NCI-H1092 treated with DMSO at 0.1 percent for 48 hours (cell line): ENCODE data around the gene KIR3DL3.
"Not testable (repeated sequence)": the region's sequence is repeated elsewhere in the genome, so short reads cannot be mapped to it uniquely, and the experiment has no call there.

Experiments used
- DNase-seq: peaks from one replicate; lab custom pipeline; 2025; lab: John Stamatoyannopoulos, UW

Gene KIR3DL3

DNA sequence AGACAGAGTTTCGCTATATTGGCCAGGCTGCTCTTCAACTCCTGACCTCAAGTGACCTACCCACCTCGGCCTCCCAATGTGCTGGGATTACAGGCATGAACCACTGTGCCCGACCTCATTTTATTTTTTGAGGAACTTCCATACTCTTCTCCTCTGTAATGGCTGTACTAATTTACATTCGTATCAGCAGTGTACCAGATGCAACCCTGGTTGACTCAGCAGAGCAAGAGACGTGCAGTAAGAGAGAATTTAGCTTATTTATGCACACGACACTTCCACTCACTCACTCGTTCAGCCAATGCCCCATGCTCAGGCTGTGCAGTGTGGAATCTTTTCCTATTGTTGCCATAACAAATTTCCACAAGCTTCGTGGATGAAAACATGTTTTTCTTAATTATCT is 6.9 kb downstream of the KIR3DL3 start:
- DNase-seq, result no peak

DNA sequence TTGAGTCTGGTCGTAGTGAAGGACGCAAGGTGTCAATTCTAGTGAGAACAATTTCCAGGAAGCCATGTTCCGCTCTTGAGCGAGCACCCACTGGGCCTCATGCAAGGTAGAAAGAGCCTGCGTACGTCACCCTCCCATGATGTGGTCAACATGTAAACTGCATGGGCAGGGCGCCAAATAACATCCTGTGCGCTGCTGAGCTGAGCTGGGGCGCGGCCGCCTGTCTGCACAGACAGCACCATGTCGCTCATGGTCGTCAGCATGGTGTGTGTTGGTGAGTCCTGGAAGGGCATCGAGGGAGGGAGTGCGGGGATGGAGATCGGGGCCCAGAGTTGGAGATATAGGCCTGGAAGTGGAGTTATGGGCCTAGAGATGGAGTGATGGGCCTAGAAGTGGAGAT is 14.1 kb downstream of the KIR3DL3 start, which contains the start of gene KIR2DL3:
Gene KIR2DL3, plus strand, starts transcription at position 208 of the 400 bp plus-strand sequence. Its CDS starts 33 bp downstream, at position 241.
- not testable (repeated sequence) for DNase-seq

DNA sequence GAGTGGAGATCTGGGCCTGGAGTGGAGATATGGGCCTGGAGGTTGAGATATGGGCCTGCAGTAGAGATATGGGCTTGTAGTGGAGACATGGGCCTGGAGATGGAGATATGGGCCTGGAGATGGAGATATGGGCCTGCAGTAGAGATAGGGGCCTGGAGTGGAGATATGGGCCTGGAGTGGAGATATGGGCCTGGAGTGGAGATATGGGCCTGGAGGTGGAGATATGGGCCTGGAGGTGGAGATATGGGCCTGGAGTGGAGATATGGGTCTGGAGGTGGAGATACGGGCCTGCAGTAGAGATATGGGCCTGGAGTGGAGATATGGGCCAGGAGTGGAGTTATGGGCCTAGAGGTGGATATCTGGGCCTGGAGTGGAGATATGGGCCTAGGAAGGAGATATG is 14.5 kb downstream of the KIR3DL3 start:
- DNase-seq, result no peak

DNA sequence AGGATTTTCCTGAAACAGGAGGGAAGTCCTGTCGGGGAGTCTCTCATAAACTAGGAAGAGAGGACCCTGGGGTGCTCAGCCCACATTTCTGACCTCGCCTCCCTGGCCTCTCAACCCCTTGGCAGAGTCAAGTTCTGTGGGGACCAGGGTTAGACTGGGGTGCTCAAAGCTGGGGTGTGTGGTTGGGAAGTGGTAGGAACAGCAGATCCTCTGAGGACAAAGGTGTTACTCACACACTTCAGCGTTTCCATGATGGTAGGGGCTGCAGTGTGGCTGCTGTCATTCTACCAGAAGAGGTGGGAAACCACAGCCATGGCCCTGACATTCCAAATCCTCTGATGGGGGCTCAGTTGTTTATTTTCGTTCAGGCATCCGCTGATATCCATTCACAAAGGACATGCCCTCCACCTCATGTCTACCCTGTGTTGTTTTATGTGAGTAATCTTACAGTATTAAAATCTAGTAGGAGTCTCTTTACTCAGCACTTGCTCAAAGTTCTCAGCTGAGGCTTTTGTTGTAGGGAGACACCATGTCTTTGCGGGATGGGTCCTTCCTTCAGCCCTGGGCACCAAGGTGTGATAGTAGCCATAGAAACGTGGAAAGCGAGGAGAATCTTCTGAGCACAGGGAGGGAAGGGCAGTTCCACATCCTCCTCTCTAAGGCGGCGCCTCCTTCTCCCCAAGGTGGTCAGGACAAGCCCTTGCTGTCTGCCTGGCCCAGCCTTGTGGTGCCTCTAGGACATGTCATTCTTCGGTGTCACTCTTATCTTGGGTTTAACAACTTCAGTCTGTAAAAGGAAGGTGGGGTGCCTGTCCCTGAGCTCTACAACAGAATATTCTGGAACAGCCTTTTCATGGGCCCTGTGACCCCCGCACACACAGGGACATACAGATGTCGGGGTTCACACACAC is 15.6 kb downstream of the KIR3DL3 start:
- DNase-seq, result no peak

DNA sequence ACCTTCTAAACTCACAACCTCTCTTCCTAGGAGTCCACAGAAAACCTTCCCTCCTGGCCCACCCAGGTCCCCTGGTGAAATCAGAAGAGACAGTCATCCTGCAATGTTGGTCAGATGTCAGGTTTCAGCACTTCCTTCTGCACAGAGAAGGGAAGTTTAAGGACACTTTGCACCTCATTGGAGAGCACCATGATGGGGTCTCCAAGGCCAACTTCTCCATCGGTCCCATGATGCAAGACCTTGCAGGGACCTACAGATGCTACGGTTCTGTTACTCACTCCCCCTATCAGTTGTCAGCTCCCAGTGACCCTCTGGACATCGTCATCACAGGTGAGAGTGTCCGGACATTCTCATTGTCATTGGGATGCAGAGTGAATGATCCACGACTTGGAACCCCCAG is 17.7 kb downstream of the KIR3DL3 start:
- not testable (repeated sequence) for DNase-seq

DNA sequence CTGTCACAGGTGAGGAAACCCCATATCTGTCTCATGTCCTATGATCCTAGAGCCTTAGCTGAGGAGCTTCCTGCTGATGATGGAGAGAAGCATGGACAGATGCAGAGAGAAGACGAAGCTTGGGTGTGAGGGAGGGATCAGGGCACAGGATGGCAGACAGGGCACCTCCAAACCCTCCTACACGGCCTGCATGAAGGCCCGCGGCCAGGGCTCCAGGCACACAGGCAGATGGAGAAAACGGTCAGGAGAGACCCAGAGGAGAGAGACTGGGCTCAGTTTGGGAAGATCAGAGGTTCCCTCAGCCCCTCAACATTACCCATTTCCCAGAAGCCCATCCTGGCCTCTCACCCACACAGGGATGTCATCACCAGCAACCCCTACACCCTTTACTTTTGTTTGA is 19.8 kb downstream of the KIR3DL3 start:
- not testable (repeated sequence) for DNase-seq

DNA sequence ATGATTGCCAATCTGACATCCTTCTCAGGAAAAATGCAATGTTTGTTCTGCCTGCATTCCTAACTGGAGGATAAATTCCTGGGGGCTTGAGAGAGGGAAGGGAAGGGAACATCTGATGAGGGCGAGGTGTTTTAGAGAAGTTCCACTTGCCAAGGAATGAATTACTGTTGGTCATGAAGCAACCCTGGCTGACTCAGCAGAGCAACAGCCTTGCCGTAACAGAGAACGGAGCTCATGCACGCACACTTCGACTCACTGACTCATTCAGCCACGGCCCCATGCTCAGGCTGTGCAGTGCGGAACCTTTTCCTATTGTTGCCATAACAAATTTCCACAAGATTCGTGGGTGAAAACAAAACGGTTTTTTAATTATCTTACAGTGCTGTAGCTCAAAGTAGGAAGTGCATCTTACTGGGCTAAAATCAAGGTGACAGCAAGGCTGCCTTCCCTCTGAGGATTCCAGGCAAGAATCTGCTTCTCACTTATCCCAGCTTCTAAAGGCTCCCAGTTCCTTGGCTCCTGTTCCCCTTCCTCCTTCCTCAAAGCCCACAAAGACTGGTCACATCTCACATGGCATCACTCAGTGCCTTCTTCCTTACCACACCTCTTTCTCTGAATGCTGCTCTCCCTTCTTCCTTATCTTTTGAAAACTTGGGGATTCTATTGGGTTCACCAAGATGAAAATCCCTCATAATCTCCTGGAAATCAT is 23.5 kb downstream of the KIR3DL3 start:
- not testable (repeated sequence) for DNase-seq

DNA sequence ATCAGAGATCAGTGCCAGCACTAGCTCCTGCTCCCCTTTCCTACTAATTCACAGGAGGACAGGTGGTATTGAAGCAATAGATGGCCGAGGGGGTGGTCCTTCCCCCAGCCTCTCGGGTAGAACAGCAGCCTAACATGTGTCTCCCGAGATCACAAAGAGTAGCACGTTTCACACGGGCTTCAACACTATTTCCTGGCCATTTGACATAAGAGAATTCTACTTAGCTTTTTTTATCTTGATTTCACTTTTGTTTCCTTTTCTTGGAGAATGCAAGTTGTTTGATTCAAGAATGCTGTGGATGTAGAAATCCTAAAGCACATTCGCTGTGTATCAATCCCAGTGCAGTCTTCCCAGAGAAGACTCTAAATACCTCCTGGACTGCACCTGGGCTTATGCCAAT is 26.0 kb downstream of the KIR3DL3 start:
- DNase-seq, result not testable (repeated sequence)

DNA sequence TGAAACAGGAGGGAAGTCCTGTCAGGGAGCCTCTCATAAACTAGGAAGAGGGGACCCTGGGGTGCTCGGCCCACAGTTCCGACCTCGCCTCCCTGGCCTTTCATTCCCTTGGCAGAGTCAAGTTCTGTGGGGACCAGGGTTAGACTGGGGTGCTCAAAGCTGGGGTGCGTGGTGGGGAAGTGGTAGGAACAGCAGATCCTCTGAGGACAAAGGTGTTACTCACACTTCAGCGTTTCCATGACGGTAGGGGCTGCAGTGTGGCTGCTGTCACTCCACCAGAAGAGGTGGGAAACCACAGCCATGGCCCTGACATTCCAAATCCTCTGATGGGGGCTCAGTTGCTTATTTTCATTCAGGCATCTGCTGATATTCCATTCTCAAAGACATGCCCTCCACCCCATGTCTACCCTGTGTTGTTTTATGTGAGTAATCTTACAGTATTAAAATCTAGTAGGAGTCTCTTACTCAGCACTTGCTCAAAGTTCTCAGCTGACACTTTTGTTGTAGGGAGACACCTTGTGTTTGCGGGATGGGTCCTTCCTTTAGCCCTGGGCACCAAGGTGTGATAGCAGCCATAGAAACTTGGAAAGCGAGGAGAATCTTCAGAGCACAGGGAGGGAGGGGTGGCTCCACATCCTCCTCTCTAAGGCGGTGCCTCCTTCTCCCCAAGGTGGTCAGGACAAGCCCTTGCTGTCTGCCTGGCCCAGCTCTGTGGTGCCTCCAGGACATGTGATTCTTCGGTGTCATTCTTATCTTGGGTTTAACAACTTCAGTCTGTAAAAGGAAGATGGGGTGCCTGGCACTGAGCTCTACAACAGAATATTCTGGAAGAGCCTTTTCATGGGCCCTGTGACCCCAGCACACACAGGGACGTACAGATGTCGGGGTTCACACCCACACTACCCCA is 32.2 kb downstream of the KIR3DL3 start:
- DNase-seq, result not testable (repeated sequence)

DNA sequence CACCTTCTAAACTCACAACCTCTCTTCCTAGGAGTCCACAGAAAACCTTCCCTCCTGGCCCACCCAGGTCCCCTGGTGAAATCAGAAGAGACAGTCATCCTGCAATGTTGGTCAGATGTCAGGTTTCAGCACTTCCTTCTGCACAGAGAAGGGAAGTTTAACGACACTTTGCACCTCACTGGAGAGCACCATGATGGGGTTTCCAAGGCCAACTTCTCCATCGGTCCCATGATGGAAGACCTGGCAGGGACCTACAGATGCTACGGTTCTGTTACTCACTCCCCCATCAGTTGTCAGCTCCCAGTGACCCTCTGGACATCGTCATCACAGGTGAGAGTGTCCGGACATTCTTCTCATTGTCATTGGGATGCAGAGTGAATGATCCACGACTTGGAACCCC is 34.3 kb downstream of the KIR3DL3 start:
- DNase-seq, result not testable (repeated sequence)

DNA sequence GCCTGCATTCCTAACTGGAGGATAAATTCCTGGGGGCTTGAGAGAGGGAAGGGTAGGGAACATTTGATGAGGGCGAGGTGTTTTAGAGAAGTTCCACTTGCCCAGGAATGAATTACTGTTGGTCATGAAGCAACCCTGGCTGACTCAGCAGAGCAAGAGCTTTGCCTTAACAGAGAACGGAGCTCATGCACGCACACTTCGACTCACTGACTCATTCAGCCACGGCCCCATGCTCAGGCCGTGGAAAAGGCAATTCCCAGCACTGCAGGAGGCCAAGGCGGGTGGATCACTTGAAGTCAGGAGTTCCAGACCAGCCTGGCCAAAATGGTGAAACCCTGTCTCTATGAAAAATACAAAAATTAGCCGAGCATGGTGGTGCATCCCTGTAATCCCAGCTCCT is 40.0 kb downstream of the KIR3DL3 start:
- DNase-seq, result not testable (repeated sequence)

DNA sequence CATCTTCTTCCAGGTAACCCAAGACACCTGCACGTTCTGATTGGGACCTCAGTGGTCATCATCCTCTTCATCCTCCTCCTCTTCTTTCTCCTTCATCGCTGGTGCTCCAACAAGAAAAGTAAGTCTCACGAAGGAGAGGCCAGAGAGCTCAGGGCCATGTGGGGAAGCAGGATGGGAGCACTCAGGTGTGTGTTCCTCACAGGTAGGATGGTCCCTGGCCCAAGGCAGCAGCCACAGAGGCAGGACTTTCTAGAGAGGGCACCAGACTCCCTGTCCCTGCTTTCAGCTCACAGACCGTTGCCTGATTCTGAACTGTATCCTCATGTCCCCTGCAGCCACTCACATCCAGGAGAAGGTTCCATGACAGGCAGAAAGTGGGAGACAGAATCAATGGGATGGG is 42.2 kb downstream of the KIR3DL3 start:
- not testable (repeated sequence) for DNase-seq

DNA sequence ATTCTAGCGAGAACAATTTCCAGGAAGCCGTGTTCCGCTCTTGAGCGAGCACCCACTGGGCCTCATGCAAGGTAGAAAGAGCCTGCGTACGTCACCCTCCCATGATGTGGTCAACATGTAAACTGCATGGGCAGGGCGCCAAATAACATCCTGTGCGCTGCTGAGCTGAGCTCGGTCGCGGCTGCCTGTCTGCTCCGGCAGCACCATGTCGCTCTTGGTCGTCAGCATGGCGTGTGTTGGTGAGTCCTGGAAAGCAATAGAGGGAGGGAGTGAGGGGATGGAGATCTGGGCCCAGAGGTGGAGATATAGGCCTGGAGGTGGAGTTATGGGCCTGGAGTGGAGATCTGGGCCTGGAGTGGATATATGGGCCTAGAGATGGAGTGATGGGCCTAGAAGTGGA is 45.4 kb downstream of the KIR3DL3 start, which contains the start of gene KIR2DL1:
Gene KIR2DL1, plus strand, starts transcription at position 148 of the 400 bp plus-strand sequence. Its CDS starts 58 bp downstream, at position 206.
- not testable (repeated sequence) for DNase-seq

DNA sequence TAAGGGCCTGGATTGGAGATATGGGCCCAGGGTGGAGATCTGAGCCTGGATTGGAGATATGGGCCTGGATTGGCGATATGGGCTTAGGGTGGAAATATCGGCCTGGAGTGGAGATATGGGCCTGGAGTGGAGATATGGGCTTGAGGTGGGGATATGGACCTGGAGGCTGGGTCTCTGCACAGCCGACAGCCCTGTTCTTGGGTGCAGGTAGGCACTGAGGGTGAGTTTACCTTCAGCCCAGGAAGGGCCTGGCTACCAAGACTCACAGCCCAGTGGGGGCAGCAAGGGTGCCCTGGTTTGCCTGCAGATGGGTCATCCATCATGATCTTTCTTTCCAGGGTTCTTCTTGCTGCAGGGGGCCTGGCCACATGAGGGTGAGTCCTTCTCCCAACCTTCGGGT is 46.3 kb downstream of the KIR3DL3 start:
- not testable (repeated sequence) for DNase-seq

DNA sequence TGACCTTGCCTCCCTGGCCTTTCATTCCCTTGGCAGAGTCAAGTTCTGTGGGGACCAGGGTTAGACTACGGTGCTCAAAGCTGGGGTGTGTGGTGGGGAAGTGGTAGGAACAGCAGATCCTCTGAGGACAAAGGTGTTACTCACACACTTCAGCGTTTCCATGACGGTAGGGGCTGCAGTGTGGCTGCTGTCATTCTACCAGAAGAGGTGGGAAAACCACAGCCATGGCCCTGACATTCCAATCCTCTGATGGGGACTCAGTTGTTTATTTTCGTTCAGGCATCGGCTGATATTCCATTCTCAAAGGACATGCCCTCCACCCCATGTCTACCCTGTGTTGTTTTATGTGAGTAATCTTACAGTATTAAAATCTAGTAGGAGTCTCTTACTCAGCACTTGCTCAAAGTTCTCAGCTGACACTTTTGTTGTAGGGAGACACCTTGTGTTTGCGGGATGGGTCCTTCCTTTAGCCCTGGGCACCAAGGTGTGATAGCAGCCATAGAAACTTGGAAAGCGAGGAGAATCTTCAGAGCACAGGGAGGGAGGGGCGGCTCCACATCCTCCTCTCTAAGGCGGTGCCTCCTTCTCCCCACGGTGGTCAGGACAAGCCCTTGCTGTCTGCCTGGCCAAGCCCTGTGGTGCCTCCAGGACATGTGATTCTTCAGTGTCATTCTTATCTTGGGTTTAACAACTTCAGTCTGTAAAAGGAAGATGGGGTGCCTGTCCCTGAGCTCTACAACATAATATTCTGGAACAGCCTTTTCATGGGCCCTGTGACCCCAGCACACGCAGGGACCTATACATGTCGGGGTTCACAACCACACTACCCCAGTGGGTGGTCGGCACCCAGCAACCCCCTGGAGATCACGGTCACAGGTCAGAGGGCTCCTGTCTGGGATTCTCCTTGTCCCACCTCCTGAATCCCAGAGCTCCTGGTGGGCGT is 47.0 kb downstream of the KIR3DL3 start:
- not testable (repeated sequence) for DNase-seq

DNA sequence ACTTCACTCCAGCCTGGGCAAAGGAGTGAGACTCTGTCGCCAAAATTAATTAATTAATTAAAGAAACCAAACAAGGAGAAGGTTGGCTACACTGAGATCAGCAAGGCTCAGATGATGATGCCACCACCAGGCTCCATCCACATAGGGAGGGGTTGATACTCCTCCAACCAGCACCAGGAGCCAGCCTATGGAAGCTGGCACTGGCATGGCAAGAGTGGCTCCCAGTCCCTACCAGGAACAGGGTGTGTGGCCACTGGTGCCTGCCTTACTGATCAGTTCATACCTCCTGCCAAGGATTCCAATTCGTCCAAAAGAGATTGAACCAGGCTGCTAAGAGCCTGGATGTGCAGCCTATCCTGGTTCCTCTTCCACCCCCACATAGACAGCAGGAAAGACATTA is 48.4 kb downstream of the KIR3DL3 start:
- not testable (repeated sequence) for DNase-seq

DNA sequence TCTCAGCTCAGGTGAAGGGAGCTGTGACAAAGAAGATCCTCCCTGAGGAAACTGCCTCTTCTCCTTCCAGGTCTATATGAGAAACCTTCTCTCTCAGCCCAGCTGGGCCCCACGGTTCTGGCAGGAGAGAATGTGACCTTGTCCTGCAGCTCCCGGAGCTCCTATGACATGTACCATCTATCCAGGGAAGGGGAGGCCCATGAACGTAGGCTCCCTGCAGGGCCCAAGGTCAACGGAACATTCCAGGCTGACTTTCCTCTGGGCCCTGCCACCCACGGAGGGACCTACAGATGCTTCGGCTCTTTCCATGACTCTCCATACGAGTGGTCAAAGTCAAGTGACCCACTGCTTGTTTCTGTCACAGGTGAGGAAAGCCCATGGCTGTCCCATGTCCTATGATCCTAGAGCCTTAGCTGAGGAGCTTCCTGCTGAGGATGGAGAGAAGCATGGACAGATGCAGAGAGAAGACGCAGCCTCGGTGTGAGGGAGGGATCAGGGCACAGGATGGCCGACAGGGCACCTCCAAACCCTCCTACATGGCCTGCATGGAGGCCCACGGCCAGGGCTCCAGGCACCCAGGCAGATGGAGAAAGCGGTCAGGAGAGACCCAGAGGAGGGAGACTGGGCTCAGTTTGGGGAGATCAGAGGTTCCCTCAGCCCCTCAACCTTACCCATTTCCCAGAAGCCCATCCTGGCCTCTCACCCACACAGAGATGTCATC is 51.0 kb downstream of the KIR3DL3 start:
- DNase-seq, result not testable (repeated sequence)

DNA sequence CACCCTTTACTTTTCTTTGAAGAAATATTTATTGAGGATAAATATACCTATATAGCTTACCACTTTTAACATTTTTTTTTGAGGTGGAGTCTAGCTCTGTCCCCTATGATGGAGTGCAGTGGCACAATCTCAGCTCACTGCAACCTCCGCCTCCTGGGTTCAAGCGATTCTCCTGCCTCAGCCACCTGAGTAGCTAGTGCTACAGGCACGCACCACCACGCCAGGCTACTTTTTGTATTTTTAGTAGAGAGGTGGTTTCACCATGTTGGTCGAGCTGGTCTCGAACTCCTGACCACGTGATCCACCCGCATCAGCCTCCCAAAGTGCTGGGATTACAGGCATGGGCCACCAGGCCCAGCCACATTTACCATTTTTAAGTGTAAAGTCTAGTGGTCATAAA is 51.6 kb downstream of the KIR3DL3 start:
- not testable (repeated sequence) for DNase-seq

DNA sequence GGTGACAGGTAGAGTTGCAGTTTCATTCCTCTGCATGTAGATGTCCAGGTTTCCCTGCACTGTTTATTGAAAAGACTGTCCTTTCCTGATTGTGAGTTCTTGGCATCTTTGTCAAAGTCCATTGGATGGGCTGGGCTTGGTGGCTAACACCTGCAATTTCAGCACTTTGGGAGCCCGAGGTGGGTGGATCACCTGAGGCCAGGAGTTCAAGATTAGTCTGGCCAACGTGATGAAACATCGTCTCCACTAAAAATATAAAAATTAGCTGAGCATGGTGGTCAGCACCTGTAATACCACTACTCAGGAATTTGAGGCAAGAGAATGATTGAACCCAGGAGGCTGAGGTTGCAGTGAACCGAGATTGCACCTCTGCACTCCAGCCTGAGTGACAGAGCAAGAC is 53.6 kb downstream of the KIR3DL3 start:
- DNase-seq, result not testable (repeated sequence)

DNA sequence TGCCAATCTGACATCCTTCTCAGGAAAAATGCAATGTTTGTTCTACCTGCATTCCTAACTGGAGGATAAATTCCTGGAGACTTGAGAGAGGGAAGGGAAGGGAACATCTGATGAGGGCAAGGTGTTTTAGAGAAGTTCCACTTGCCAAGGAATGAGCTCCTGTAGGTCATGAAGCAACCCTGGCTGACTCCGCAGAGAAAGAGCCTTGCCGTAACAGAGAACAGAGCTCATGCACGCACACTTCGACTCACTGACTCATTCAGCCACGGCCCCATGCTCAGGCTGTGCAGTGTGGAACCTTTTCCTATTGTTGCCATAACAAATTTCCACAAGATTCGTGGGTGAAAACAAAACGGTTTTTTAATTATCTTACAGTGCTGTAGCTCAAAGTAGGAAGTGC is 54.7 kb downstream of the KIR3DL3 start:
- not testable (repeated sequence) for DNase-seq
